ENCODE results near the gene ADH5.
"Not testable (repeated sequence)": the region's sequence is repeated elsewhere in the genome, so short reads cannot be mapped to it uniquely, and the experiment has no call there.

ADH5 gene

GRCh38 chr4:99082192-99082591, 6.4 kb downstream of the ADH5 start:
- no peak for DNase-seq

- not testable (repeated sequence) for DNase-seq
Observed at GRCh38 chr4:99080869-99081268, 7.7 kb downstream of the ADH5 start.

- DNase-seq = no peak
Observed at GRCh38 chr4:99079625-99080295, 8.8 kb downstream of the ADH5 start.

GRCh38 chr4:99078931-99079624, 9.5 kb downstream of the ADH5 start:
- no peak for DNase-seq

DNA sequence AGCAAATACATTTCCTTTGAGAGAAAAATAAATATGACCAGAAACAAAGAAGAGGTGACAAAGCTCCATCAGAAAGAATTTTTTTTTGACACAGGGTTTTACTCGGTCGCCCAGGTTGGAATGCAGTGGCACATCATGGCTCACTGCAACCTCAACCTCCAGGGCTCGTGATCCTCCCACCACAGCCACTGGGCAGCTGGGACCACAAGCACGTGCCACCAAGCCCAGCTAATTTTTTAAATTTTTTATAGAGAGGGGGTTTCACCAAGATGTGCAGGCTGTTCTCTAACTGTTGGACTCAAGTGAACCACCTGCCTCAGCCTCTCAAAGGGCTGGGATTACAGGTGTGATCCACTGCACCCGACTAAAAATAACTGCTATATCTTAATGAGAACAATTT, 10.3 kb downstream of the ADH5 start:
- no peak for DNase-seq

- DNase-seq = no peak
Observed at GRCh38 chr4:99077177-99077576, 11.4 kb downstream of the ADH5 start.

DNA sequence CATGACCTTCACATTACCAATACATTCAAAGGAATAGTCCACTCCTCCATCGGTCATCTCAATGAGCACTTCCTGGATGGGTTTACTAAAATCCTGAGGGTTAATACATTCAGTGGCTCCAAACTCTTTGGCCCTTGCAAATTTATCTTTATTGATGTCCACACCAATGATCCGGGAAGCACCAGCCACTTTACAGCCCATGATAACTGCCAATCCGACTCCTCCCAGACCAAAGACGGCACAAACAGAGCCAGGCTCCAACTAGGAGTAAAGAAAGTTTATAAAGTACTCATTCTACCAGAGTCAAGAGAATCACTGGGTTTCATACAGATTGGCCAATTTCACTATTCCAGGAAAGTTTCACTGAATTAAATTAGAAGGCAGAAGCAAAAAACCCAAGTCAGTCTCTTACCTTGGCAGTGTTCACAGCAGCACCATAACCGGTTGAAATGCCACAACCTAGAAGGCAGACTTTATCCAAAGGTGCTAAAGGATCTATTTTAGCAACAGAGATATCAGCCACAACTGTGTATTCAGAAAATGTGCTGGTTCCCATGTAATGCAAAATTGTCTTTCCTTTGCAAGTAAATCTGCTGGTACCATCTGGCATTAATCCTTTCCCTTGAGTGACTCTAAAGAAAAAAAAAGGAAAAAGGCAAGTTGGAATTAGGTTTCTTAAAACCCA, 12.2 kb downstream of the ADH5 start:
- no peak for DNase-seq

DNA sequence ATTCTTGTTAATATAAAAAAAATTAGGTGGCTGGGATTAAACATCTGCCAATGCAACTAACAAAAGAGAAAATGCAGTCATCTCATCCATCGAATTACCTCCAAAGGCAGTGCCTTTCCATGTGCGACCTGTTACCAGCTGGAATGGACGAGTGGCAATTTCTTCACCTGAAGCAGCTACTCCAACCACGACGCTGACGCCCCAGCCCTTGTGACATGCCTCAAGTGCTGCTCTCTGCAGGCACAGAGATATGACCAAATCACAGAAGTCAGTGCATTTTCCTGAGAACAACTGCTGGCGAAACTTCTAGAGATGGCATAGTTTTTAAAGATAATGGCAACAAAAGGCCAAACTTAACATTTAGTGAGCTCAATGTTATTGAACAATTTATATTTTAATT, 13.8 kb downstream of the ADH5 start:
- DNase-seq = no peak

DNA sequence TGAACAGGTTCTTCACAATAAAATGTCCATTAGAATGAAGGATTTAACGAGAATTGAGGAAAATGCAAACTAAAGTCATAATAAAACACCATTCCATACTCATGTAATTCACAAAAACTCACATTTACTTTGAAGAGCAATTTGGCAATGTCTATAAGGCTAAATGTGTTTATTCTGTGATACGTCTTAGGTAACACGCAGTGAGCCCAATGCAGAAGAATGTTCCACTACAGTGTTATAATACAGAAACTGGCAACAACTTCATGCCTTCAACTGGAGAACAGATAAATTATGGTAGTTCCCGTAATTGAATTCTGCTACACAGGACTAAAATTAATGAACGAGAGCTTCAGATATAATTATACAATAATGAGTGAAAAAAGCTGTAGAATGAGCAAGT, 17.4 kb downstream of the ADH5 start:
- no peak for DNase-seq

DNA sequence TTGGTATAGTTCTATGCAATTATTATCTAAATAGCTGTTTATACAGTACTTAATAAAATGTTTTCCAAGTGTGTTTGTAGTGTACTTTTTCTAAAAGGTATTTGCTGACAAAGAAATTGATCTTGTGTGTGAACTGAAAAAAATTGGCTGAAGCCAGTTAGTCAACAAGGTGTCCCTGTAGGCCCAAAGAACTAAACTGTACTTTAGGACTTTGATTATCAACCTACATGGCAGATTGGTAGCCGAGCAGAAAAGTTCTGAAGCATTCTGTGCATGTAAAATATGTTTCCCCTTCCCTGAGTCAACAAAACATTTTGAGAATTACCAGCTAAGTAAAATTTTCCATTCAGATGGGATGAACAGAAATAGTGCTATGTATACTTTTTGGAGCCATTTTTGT, 21.0 kb downstream of the ADH5 start:
- no peak for DNase-seq

DNA sequence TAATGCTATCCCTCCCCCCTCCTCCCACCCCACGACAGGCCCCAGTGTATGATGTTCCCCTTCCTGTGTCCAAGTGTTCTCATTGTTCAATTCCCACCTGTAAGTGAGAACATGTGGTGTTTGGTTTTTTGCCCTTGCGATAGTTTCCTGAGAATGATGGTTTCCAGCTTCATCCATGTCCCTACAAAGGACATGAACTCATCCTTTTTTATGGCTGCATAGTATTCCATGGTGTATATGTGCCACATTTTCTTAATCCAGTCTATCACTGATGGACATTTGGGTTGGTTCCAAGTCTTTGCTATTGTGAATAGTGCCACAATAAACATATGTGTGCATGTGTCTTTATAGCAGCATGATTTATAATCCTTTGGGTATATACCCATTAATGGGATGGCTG, 23.1 kb downstream of the ADH5 start:
- not testable (repeated sequence) for DNase-seq

GRCh38 chr4:99062120-99062519, 26.5 kb downstream of the ADH5 start:
- no peak for DNase-seq

DNA sequence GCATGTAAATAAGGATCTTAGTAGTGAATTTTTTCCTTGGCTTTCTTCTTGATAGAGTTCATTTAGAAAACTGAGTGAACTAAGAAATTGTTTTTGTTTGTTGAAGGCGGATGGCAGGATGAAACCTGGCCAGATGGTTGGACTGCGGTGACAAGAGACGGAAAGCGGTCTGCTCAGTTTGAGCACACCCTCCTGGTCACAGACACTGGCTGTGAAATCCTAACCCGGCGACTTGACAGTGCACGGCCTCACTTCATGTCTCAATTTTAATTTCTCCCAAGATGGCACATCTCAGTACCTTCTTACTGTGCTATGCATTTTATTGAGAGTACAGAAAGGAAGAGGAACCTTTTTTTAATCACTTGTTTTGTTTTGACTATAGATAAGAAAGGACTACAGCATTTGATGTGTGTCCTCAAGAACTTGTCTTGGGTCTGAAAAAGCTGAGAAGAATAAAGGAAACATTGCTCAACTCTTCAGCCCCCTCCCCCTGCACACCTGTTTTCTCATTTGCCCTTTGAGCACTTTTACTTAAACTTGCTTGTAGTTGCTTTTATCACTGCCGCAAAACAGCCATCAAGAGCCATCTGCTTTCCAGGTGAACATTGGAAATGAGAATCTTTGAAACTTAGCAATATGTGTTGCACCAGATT, 27.4 kb downstream of the ADH5 start:
- DNase-seq = no peak

DNA sequence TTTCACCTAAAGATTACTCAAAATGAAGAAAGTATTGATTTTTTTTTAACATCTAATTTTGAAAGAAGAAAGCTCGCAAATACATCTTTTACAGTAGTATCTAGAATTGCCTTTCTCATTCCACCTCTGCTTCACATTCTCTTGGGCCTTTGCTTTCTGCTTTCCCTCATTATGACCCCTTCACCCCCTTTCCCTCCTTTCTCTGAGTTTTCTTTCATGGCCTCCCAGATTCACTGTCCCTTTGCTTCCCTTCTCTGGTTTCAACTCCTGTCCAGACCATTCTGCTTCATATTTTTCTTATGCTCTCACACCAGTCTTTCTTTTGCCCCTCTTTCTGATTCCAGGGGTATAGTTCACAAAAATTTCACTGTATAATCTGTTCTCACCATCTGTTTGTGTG, 29.0 kb downstream of the ADH5 start:
- no peak for DNase-seq

DNA sequence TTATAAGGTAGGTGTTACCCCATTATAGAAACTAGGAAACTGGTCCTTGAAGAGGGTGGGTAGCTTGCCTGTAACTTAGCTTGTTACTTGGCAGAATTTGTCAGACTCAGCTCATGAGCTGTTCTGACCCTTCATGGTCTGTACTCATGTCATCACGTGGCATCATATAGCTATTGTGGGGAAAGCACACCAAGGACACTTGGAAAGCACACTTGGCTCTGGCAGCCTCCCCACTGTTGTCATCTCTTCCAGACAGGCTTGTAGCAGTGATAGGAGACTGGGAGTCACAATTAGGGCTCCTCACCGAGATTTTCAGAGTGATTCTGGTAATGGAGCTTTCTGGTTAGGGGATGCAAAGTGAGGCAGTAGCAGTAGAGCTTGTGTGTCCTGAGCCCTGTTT, 30.4 kb downstream of the ADH5 start:
- no peak for DNase-seq

GRCh38 chr4:99054428-99054994, 34.1 kb downstream of the ADH5 start:
- no peak for DNase-seq

- DNase-seq = no peak
Observed at GRCh38 chr4:99052902-99053301, 35.7 kb downstream of the ADH5 start.

GRCh38 chr4:99047710-99048109, 40.9 kb downstream of the ADH5 start:
- no peak for DNase-seq

- no peak for DNase-seq
Observed at GRCh38 chr4:99043346-99043745, 45.2 kb downstream of the ADH5 start.

DNA sequence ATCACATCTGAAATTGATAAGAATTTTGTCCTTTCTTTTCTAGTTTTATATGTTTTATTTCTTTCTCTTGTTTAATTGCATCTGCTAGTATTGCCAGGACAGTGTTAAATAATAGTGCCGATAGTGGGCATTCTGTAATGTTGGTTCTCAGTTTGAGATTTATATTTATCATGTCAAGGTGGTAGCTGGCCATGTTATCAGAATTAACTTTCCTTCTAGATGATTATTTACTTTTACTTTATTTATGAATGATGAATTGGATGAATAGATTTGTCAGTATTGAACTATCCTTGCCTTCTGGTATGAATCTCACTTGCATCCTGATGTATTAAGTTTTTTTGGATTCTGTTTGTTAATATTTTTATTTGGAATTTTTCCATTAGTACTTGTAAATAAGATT, 50.4 kb downstream of the ADH5 start:
- DNase-seq = no peak

DNA sequence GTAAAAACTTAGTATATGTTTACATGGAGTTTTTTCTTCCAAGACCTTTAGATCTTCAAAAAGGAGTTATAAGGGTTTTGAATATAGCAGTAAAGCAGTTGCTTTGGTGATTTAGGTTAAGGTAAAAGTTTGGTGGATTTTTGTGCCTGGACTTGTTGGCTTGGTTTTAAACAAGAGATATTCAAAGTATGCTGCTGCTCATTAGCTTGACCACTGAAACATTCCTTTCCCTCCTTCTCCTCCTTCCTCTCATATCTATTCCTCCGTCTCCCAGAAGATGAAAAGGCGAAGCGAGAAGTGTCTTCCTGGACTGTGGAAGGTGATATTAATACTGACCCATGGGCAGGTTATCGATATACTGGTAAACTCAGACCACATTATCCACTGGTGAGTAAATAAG, 54.6 kb downstream of the ADH5 start:
- no peak for DNase-seq

- DNase-seq = no peak
Observed at GRCh38 chr4:99029852-99030251, 58.7 kb downstream of the ADH5 start.

DNA sequence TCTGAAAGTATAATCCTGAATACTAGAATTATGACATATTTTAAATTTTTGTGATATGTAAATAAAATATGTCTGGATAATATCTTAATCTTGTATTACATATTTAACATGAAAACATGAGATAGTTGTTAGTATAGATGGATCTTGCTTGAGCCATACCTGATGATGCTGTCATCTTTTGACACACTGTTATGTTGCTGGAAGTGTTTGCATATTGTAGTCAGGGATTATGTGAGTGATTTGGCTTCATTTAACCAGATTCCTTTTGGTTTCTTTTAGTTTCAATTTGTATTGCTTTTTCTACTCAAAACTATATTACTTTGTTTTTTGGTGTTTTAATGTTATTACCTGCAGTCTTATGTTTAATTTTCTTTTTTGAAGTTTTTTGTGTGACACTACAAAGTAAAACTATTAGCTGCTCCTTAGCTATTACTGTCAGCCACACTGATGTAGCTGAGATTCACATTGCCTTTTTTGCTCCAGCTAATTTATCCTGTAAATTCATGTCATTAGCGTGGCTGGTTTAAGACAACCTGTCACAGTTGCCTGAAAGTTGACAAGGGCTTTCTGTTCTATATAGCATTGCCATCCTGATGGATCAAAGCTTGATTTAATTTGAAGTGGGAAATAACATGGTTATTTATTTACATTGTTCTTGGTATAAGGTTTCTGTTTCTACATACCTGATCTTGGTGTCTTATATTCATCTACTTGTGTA, 59.4 kb downstream of the ADH5 start:
- DNase-seq = no peak

Measured in SHP77 treated with DMSO at 0.1 percent for 48 hours (cell line).